ENCODE measurements around the gene TIMP4.

- TF ChIP-seq, protein P1, sequence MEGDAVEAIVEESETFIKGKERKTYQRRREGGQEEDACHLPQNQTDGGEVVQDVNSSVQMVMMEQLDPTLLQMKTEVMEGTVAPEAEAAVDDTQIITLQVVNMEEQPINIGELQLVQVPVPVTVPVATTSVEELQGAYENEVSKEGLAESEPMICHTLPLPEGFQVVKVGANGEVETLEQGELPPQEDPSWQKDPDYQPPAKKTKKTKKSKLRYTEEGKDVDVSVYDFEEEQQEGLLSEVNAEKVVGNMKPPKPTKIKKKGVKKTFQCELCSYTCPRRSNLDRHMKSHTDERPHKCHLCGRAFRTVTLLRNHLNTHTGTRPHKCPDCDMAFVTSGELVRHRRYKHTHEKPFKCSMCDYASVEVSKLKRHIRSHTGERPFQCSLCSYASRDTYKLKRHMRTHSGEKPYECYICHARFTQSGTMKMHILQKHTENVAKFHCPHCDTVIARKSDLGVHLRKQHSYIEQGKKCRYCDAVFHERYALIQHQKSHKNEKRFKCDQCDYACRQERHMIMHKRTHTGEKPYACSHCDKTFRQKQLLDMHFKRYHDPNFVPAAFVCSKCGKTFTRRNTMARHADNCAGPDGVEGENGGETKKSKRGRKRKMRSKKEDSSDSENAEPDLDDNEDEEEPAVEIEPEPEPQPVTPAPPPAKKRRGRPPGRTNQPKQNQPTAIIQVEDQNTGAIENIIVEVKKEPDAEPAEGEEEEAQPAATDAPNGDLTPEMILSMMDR (conservative IDR thresholded peaks at IDR 0.05; ENCODE audit: low read length), result no peak
- TF ChIP-seq EZH2phosphoT487 (IDR thresholded peaks at IDR 0.05; ENCODE audit: borderline replicate concordance), result no peak
Observed at GRCh38 chr3:12131351-12132090, 27.2 kb downstream of the TIMP4 start.

Data from Loucy (cell line).